HG03469 (cell line): Measurements from ENCODE around the gene R3HDM2.

ENCODE experiments used
- ATAC-seq: cut with Tn5 transposase; IDR thresholded peaks from one replicate; pipeline ENCODE4 v1.9.1; 2021; ENCODE audit warnings: mild to moderate bottlenecking, moderate library complexity, moderate number of reproducible peaks; ENCODE audit not compliant: unreplicated experiment

R3HDM2 gene

DNA sequence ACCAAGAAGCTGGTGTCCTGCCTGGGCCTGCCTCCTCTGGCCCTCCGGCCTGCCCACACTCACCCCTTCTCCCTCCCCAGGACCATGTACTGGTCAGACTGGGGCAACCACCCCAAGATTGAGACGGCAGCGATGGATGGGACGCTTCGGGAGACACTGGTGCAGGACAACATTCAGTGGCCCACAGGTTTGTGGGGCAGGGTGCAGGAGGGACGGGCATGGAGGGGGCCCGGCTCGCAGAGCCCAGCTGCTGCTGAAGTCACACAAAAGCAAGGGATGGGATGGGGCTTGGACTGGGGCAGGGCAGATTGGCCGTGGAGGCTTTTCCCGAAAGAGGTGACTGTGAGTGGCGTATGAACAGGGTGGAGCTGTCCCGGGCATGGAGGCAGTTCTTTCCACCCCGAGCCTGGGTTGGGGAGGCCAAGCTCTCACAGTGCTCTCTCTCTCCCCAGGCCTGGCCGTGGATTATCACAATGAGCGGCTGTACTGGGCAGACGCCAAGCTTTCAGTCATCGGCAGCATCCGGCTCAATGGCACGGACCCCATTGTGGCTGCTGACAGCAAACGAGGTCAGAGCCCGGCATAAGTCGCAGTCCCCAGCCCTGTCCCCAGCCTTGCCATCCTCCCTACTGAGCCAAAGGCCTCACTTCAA lies 222.1 kb downstream of the R3HDM2 start:
- ATAC-seq: no peak

DNA sequence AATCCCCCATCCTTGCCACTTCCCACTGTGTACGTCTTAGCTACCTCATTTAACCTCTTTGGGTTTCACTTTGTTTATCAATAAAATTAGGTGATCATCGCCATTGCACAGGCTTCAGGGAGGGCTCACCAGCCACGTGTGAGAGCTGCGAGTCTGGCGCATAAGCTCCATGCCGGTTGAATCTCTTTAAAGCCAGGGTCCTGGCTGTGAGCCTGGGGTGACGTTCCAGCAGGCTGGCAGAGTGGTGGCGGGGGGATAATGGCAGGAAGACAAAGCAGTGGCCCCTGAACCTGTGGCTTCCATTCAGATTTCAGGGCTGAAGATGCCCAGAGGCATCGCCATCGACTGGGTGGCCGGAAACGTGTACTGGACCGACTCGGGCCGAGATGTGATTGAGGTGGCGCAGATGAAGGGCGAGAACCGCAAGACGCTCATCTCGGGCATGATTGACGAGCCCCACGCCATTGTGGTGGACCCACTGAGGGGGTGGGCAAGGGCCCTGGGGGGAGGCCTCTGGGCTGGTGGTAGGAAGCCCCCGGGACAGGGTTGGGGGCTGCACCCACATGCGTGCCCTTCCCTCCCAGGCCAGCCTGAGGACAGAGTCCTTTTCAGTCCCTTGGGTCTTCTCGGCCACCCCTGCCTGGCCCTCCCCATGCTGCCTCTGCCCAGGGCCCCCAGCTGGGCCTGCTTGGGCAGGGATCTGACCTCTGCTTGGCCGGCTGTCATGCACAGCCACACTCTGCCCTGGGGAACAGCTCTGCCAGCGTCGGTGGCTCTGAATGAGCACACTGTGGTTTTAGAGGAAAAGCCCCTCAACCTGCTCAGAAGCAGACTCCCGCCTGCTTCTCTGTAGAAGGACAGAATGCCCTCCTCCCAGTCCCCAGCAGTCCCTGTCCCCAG lies 222.9 kb downstream of the R3HDM2 start:
- ATAC-seq: no peak

DNA sequence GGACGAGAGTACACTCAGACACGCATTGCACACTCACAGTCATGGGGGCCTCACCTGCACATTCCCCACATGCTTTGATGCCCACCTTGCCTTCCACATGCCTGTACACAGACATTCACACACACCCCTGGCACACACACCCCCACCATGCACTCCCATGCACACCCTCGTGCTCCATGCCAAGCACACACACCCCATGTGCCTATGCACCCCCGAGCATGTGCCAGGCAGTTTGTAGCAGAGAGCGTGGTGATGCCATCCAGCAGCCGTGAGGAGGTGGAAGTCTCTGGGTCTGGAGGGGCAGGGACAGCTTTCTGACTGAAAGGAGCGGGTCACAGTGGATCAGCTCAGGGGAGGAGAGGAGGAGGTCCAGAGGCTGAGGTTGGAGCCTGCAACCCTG lies 224.9 kb downstream of the R3HDM2 start:
- ATAC-seq: no peak

DNA sequence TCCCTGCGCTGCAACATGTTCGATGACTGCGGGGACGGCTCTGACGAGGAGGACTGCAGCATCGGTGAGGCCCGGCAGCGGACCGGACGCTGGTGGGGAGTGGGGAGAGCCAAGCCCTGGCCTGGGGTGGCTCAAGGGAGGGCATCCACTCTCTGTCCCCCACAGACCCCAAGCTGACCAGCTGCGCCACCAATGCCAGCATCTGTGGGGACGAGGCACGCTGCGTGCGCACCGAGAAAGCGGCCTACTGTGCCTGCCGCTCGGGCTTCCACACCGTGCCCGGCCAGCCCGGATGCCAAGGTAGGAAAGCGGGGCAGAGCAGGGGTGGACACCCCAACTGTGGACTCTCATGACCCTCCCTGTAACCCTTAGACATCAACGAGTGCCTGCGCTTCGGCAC lies 225.7 kb downstream of the R3HDM2 start:
- ATAC-seq: no peak

DNA sequence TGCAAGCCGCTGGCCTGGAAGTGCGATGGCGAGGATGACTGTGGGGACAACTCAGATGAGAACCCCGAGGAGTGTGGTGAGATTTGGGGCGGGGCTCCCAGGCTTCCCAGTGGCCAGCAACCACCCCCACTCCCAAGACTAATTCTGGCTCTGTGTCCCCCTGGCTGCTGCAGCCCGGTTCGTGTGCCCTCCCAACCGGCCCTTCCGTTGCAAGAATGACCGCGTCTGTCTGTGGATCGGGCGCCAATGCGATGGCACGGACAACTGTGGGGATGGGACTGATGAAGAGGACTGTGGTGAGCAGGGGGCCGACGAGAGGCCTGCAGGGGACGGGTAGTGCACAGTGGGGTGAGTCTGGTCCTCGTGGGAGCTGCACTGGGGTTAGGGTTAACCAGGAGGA lies 226.4 kb downstream of the R3HDM2 start:
- no peak for ATAC-seq

DNA sequence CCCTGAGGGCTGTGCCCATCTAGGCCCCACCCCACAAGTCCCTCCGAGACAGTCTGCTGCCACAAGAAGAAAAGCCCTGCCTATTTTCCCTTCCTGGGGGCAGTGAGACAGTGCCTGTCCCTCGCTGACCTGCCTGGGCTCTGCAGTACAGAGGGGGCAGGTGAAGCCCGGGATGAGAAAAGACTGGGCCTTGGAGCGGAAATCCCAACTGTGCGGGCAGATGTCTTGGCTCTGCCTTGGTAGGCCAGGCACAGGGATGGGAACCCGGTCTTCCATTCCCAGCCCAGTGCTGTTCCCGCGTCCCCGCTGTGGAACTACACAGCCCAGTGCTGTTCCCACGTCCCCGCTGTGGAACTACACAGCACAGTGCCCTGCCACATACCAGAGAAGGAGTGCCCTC lies 227.1 kb downstream of the R3HDM2 start:
- no peak for ATAC-seq
